Keratinocyte (primary cell): ENCODE measurements around the gene GAP43. TPM values are rescaled to one million over a fixed set of nuclear protein-coding genes. Genes with fewer than 3 reads are reported as not detected.

ENCODE experiments used
- DNase-seq: peaks from one replicate; pipeline ENCODE4 v3.0.0-alpha.2; 2011; ENCODE audit warnings: low read depth, missing footprints, low spot score
- FAIRE-seq: peaks from 2 replicates; lab custom pipeline; 2011; peaks lifted over from hg19 to GRCh38; lab: Jason Lieb, UNC
- H2AFZ ChIP-seq: 2 replicates; pipeline ENCODE4 v1.6.0; 2012; ENCODE audit warnings: low read length, control low read depth, inconsistent platforms; ENCODE audit not compliant: control insufficient read depth
- H3K27ac ChIP-seq: 2 replicates; pipeline ENCODE4 v1.5.1; 2011; ENCODE audit warnings: low read length; ENCODE audit not compliant: control insufficient read depth, insufficient read depth
- H3K27me3 ChIP-seq: 3 replicates; pipeline ENCODE4 v1.6.0; 2011; ENCODE audit warnings: low read length; ENCODE audit not compliant: control insufficient read depth, insufficient read depth; ENCODE audit errors: extremely low read depth
- H3K36me3 ChIP-seq, 2 experiments: 2 replicates in 1 of 2; 3 replicates in 1 of 2; pipeline ENCODE4 v1.5.1; 2011; ENCODE audit warnings: low read length in 2 of 2, mild to moderate bottlenecking in 1 of 2; ENCODE audit not compliant: control insufficient read depth in 2 of 2, insufficient read depth in 2 of 2; ENCODE audit errors: extremely low read depth in 1 of 2
- H3K4me1 ChIP-seq: 3 replicates; pipeline ENCODE4 v1.5.1; 2011; ENCODE audit warnings: low read length; ENCODE audit not compliant: control insufficient read depth, insufficient read depth; ENCODE audit errors: extremely low read depth
- H3K4me2 ChIP-seq: 3 replicates; pipeline ENCODE4 v1.6.0; 2011; ENCODE audit warnings: low read depth, low read length; ENCODE audit not compliant: control insufficient read depth, insufficient read depth; ENCODE audit errors: extremely low read depth
- H3K4me3 ChIP-seq, 3 experiments: fragments of 200-600 bp in 1 of 3; sonication (generic) in 1 of 3; 2 replicates in 2 of 3; 3 replicates in 1 of 3; pipeline ENCODE4 v1.5.1; 2011 to 2016; ENCODE audit warnings: low read length in 3 of 3, mild to moderate bottlenecking in 3 of 3, control low read depth in 2 of 3, inconsistent platforms in 1 of 3, low read depth in 1 of 3, mixed read lengths in 1 of 3, mixed run types in 1 of 3, moderate library complexity in 1 of 3; ENCODE audit not compliant: control insufficient read depth in 2 of 3, insufficient read depth in 2 of 3; ENCODE audit errors: extremely low read depth in 1 of 3
- H3K79me2 ChIP-seq: 2 replicates; pipeline ENCODE4 v1.6.0; 2012; ENCODE audit warnings: low read length; ENCODE audit not compliant: control insufficient read depth, insufficient read depth
- H3K9ac ChIP-seq: 3 replicates; pipeline ENCODE4 v1.6.0; 2011; ENCODE audit warnings: low read length; ENCODE audit not compliant: control insufficient read depth, insufficient read depth; ENCODE audit errors: extremely low read depth
- H3K9me1 ChIP-seq: 3 replicates; pipeline ENCODE4 v1.6.0; 2011; ENCODE audit warnings: low read length; ENCODE audit not compliant: control insufficient read depth, insufficient read depth; ENCODE audit errors: extremely low read depth
- H3K9me3 ChIP-seq: 2 replicates; pipeline ENCODE4 v1.5.1; 2012; ENCODE audit warnings: low read depth, low read length; ENCODE audit not compliant: control insufficient read depth
- H4K20me1 ChIP-seq: 3 replicates; pipeline ENCODE4 v1.6.0; 2011; ENCODE audit warnings: low read length; ENCODE audit not compliant: control insufficient read depth, insufficient read depth; ENCODE audit errors: extremely low read depth
- EZH2 ChIP-seq: IDR thresholded peaks from one replicate; pipeline ENCODE4 v1.6.1; 2012; ENCODE audit warnings: inconsistent platforms, mild to moderate bottlenecking, low read length, moderate library complexity
- dilution Hi-C: fragments of 300-500 bp; cut with MboI; formaldehyde crosslinking; loops from one replicate; pipeline ENCODE4 v1.7.0; 2020; ENCODE audit warnings: low sequenced_read_pairs; ENCODE audit not compliant: extremely low pct_ligation_motif_present
- polyA plus RNA-seq, 5 experiments: library from polyadenylated mRNA; depleted of rRNA in 3 of 5; stranded (reverse) in 3 of 5; stranded (forward) in 1 of 5; unstranded in 1 of 5; fragments of >200 nt; gene quantifications; 1 replicate in 1 of 5; 2 replicates in 3 of 5; 3 replicates in 1 of 5; pipeline versions ENCODE4 v1.2.1 to v1.2.3, GENCODE V29; 2011 to 2012; ENCODE audit warnings: missing spikeins in 2 of 5, low read depth in 1 of 5, low replicate concordance in 1 of 5
- TF ChIP-seq, protein P1 (sequence below), 3 experiments: IDR thresholded peaks in 1 of 3; conservative IDR thresholded peaks in 1 of 3; optimal IDR thresholded peaks in 1 of 3; 2 replicates in 2 of 3; 3 replicates in 1 of 3; pipeline versions ENCODE3 to v1.5.1; 2011; ENCODE audit warnings: low read length in 3 of 3, mild to moderate bottlenecking in 3 of 3, moderate library complexity in 2 of 3, control low read depth in 1 of 3, inconsistent platforms in 1 of 3; ENCODE audit not compliant: insufficient read depth in 2 of 3; ENCODE audit errors: extremely low read depth in 1 of 3

Gene GAP43
- polyA plus RNA-seq, 1 donor (not counting 4 experiments of a cell fraction or from before 2014, with no cell fraction given), result not detected

DNA sequence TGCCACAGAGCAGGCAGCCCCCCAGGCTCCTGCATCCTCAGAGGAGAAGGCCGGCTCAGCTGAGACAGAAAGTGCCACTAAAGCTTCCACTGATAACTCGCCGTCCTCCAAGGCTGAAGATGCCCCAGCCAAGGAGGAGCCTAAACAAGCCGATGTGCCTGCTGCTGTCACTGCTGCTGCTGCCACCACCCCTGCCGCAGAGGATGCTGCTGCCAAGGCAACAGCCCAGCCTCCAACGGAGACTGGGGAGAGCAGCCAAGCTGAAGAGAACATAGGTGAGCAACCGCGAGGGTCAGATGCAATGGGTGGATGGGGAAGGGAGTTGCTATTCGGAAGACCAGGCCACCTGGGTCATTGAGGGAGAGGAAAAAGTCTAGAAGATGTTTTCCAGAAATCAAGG is 53.0 kb downstream of the GAP43 start:
- H3K79me2 ChIP-seq, result no peaks in the 10 kb centered on the region
- peaks cover 6% of the 10 kb centered on the region for H3K27me3 ChIP-seq
- no peaks in the 10 kb centered on the region for H3K9me3 ChIP-seq
- dilution Hi-C loops, result no loop called here
- FAIRE-seq (no peak), DNase-seq (no peak)
- H3K4me1 ChIP-seq, result no peaks in the 10 kb centered on the region
- H3K4me3 ChIP-seq, result no peak overlapping the region
- TF ChIP-seq, protein P1, sequence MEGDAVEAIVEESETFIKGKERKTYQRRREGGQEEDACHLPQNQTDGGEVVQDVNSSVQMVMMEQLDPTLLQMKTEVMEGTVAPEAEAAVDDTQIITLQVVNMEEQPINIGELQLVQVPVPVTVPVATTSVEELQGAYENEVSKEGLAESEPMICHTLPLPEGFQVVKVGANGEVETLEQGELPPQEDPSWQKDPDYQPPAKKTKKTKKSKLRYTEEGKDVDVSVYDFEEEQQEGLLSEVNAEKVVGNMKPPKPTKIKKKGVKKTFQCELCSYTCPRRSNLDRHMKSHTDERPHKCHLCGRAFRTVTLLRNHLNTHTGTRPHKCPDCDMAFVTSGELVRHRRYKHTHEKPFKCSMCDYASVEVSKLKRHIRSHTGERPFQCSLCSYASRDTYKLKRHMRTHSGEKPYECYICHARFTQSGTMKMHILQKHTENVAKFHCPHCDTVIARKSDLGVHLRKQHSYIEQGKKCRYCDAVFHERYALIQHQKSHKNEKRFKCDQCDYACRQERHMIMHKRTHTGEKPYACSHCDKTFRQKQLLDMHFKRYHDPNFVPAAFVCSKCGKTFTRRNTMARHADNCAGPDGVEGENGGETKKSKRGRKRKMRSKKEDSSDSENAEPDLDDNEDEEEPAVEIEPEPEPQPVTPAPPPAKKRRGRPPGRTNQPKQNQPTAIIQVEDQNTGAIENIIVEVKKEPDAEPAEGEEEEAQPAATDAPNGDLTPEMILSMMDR (optimal IDR thresholded peaks at IDR 0.05 in 1 of 3, IDR thresholded peaks at IDR 0.05 in 1 of 3, conservative IDR thresholded peaks at IDR 0.05 in 1 of 3; ENCODE audit: extremely low read depth in 1 of 3, insufficient read depth in 2 of 3, low read length in 3 of 3), result no peak
- no peak for TF ChIP-seq EZH2
- H3K9ac ChIP-seq, result no peak overlapping the region
- no peak overlapping the region for H2AFZ ChIP-seq
- no peaks in the 10 kb centered on the region for H4K20me1 ChIP-seq
- no peaks in the 10 kb centered on the region for H3K9me1 ChIP-seq
- no peak overlapping the region for H3K27ac ChIP-seq
- no peaks in the 10 kb centered on the region for H3K36me3 ChIP-seq
- H3K4me2 ChIP-seq, result no peak overlapping the region

DNA sequence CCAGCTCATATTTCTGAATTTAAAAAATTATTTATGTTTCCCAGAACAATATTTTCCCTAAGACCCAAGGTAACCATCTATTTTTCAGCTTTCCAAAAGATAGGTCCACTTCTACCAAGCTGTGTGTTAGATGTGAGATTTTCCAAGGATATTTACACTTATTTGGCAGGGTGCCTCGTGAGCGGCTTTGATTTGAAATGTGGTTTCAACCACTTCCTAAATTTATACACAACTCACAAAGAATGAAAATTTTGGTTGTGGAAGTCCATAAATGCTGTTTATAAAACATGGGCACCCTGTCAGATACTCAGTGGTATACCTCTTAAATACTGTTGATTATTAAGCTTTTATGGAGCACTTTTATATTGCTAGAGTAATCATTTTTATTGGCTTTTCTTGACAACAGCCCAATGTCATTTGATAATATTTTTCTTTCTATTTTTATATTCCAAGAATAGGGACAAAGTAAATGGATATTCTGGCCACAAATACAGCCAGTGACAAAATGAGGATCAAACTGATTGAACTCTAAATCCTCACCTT is 57.6 kb downstream of the GAP43 start:
- no peaks in the 10 kb centered on the region for H3K4me1 ChIP-seq
- TF ChIP-seq, protein P1 (optimal IDR thresholded peaks at IDR 0.05 in 1 of 3, IDR thresholded peaks at IDR 0.05 in 1 of 3, conservative IDR thresholded peaks at IDR 0.05 in 1 of 3; ENCODE audit: extremely low read depth in 1 of 3, insufficient read depth in 2 of 3, low read length in 3 of 3), result no peak
- no peak for TF ChIP-seq EZH2
- dilution Hi-C loops, result no loop called here
- FAIRE-seq (no peak), DNase-seq (no peak)
- H3K9me1 ChIP-seq, result no peaks in the 10 kb centered on the region
- H4K20me1 ChIP-seq, result no peaks in the 10 kb centered on the region
- no peaks in the 10 kb centered on the region for H3K27me3 ChIP-seq
- H3K36me3 ChIP-seq, result no peaks in the 10 kb centered on the region
- no peaks in the 10 kb centered on the region for H3K9me3 ChIP-seq
- no peaks in the 10 kb centered on the region for H3K79me2 ChIP-seq
- no peak overlapping the region for H3K9ac ChIP-seq
- H3K4me3 ChIP-seq, result no peak overlapping the region
- no peak overlapping the region for H3K27ac ChIP-seq
- no peak overlapping the region for H3K4me2 ChIP-seq
- H2AFZ ChIP-seq, result no peak overlapping the region
